Uterus (tissue), 4 donors: Measurements from ENCODE around the gene CTTNBP2NL. TPM values are rescaled to one million over a fixed set of nuclear protein-coding genes. Genes with fewer than 3 reads are reported as not detected.

Source experiments
- DNase-seq, 2 donors: peaks; one replicate each; pipeline ENCODE4 v3.0.0-alpha.2; 2019 to 2020
- H3K27ac ChIP-seq, 2 donors: fragments of 200-600 bp; sonication (generic); 1 replicate in 1 of 2; 2 replicates in 1 of 2; pipeline ENCODE4 v1.5.1; 2016 to 2018
- H3K27me3 ChIP-seq, 2 donors: fragments of 200-600 bp; sonication (generic); one replicate each; pipeline ENCODE4 v1.5.1; 2018 to 2019; ENCODE audit warnings: control low read depth in 1 of 2
- H3K36me3 ChIP-seq, 2 donors: fragments of 200-600 bp; sonication (generic); one replicate each; pipeline ENCODE4 v1.5.1; 2019; ENCODE audit warnings: control low read depth in 1 of 2
- H3K4me1 ChIP-seq, 2 donors: fragments of 200-600 bp; sonication (generic); one replicate each; pipeline ENCODE4 v1.5.1; 2018 to 2019; ENCODE audit warnings: control low read depth in 1 of 2
- H3K4me3 ChIP-seq, 2 donors: fragments of 200-600 bp; sonication (generic); 1 replicate in 1 of 2; 2 replicates in 1 of 2; pipeline ENCODE4 v1.5.1; 2018 to 2019; ENCODE audit warnings: mild to moderate bottlenecking in 1 of 2
- H3K9me3 ChIP-seq, 2 donors: fragments of 200-600 bp; sonication (generic); one replicate each; pipeline ENCODE4 v1.5.1; 2019; ENCODE audit warnings: control low read depth in 1 of 2
- POLR2A ChIP-seq, 2 donors: fragments of 450-650 bp; IDR thresholded peaks; one replicate each; pipeline ENCODE4 v1.6.1; 2016; ENCODE audit warnings: antibody characterized with exemption in 2 of 2, mild to moderate bottlenecking in 1 of 2, moderate library complexity in 1 of 2
- intact Hi-C: fragments of 100-400 bp; cut with DNase I; formaldehyde crosslinking; loops from one replicate; pipeline ENCODE4 v1.15.1; 2023; ENCODE audit warnings: low total_unique reads
- total RNA-seq, 4 donors: library from RNA; depleted of rRNA in 3 of 4; stranded (reverse); fragments of >200 nt in 3 of 4; gene quantifications; one replicate each; pipeline versions ENCODE4 v1.1.0 to v1.2.4, GENCODE V29; 2014 to 2023
- TF ChIP-seq, protein P1 (sequence below), 4 experiments: fragments of 200-600 bp in 2 of 4; fragments of 450-650 bp in 2 of 4; sonication (generic) in 2 of 4; IDR thresholded peaks; one replicate each; pipeline ENCODE4 v1.5.1; 2016 to 2019; ENCODE audit warnings: antibody characterized with exemption in 4 of 4, mild to moderate bottlenecking in 2 of 4, moderate library complexity in 1 of 4
- donor health status: DM: yes; HTN: yes; CAD: no.

CTTNBP2NL gene
- total RNA-seq, 4 donors from 2014 or later = 9.4 to 60.5 (median 15.6) TPM

DNA sequence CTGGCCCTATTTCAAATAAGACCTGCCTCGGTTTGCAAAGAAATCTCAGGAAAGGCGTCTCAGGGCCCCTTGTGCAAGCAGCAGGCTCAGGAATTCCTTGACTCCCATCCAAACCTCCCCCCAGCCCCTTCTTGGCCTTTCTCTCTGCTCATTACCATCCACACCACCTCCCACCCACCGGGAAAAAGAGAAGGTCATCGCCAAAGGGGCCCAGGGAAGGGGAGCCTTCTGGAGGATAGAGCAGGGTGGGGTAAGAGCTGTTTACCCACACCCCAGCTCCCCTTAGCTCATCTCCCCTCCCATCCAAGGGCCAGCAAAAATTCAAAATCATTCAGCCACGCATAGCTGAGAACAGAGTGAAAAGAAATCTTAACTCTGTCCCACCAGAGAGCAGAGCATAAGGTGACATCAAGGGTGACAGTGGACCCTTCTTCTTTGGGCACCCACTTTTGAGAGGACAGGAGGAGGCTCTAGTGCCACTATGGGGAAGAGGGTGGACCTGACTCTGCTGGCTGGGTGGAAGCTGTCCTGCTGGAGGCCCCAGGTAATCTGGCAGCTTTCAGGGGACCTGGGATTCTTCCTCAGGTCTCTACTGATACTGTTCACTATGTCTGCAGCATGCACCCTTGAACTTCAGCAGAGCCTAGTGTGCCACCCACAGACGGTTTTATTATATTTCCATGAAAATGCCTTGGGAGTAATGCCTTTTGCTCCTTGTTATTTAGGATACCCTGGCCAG is 108.8 kb downstream of the CTTNBP2NL start:
- intact Hi-C loops = no loop called here
- Histone ChIP-seq H3K27ac (peak overlapping the region; percentile 53 to 58), H3K27me3 (no peaks in the 10 kb centered on the region), H3K36me3 (no peaks in the 10 kb centered on the region), H3K4me3 (no peak overlapping the region), H3K4me1 (no peaks in the 10 kb centered on the region), H3K9me3 (no peaks in the 10 kb centered on the region)
- TF ChIP-seq POLR2A (IDR thresholded peaks at IDR 0.05) = no peak
- TF ChIP-seq, protein P1, sequence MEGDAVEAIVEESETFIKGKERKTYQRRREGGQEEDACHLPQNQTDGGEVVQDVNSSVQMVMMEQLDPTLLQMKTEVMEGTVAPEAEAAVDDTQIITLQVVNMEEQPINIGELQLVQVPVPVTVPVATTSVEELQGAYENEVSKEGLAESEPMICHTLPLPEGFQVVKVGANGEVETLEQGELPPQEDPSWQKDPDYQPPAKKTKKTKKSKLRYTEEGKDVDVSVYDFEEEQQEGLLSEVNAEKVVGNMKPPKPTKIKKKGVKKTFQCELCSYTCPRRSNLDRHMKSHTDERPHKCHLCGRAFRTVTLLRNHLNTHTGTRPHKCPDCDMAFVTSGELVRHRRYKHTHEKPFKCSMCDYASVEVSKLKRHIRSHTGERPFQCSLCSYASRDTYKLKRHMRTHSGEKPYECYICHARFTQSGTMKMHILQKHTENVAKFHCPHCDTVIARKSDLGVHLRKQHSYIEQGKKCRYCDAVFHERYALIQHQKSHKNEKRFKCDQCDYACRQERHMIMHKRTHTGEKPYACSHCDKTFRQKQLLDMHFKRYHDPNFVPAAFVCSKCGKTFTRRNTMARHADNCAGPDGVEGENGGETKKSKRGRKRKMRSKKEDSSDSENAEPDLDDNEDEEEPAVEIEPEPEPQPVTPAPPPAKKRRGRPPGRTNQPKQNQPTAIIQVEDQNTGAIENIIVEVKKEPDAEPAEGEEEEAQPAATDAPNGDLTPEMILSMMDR (IDR thresholded peaks at IDR 0.05) = no peak
- DNase-seq = no peak

DNA sequence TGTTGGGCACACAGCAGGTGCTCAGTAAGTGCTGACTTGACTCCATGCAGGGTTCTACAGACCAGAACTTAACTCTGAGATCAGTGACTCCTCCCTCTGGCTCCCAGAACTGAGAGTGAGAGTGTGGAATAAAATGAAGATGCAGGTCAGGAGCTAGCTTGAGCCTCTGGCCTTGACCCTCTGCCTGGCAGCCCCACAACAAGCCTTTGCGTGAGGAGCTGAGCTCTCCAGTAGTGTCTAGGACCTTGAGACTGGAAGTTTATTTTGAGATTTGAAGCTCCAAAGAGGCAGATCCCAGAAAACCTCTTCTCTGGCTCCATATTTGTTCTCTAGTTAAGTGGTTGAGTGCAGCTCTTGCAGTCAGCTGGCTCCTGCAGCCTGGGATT is 109.4 kb downstream of the CTTNBP2NL start:
- Histone ChIP-seq H3K27me3 (no peaks in the 10 kb centered on the region), H3K4me3 (no peak overlapping the region), H3K4me1 (no peaks in the 10 kb centered on the region), H3K36me3 (no peaks in the 10 kb centered on the region), H3K27ac (no peak overlapping the region), H3K9me3 (no peaks in the 10 kb centered on the region)
- intact Hi-C loops = no loop called here
- DNase-seq = no peak
- TF ChIP-seq POLR2A (IDR thresholded peaks at IDR 0.05) = no peak
- TF ChIP-seq, protein P1 (IDR thresholded peaks at IDR 0.05) = no peak

DNA sequence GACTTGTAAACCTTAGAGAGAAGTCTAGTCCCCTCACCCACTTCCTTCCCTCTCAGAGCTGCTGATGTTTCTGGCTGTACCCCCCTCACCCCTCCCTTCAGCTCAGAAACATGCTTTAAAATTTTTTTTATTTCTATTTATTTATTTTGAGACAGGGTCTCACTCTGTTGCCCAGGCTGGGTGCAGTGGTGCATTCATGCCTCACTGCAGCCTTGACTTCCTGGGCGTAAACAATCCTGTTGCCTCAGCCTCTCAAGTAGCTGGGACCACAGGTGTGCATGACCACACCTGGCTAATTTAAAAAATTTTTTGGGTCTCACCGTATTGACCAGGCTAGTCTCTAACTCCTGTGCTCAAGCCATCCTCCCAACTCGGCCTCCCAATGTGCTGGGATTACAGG is 109.9 kb downstream of the CTTNBP2NL start:
- H3K27me3 ChIP-seq = no peaks in the 10 kb centered on the region
- H3K4me1 ChIP-seq = no peaks in the 10 kb centered on the region
- no peaks in the 10 kb centered on the region for H3K36me3 ChIP-seq
- intact Hi-C loops = no loop called here
- TF ChIP-seq, protein P1 (IDR thresholded peaks at IDR 0.05) = no peak
- TF ChIP-seq POLR2A (IDR thresholded peaks at IDR 0.05) = no peak
- no peaks in the 10 kb centered on the region for H3K9me3 ChIP-seq
- H3K27ac ChIP-seq = no peak overlapping the region
- no peak overlapping the region for H3K4me3 ChIP-seq
- no peak for DNase-seq

DNA sequence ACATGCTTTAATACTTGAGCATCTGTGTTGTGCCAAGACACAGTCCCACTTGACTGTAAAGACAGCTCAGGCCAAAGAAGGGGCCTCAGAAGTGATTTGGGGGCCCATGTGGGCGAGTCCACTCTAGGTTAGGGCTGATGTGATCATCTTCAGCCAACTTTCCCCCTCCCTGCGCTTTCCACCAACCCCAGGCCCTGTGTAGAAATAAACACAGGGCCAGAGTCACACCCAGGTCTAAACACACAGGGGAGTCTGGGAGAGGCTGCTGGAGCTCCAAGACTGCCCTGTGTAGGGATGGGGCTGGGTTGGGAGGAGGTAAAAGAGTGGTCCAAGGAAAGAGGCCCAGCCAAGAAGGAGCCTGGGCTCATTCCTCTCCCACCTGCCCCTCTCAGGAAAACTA is 110.3 kb downstream of the CTTNBP2NL start:
- DNase-seq = no peak
- no peaks in the 10 kb centered on the region for H3K36me3 ChIP-seq
- H3K4me3 ChIP-seq = no peak overlapping the region
- intact Hi-C loops = no loop called here
- H3K4me1 ChIP-seq = no peaks in the 10 kb centered on the region
- TF ChIP-seq POLR2A (IDR thresholded peaks at IDR 0.05) = no peak
- TF ChIP-seq, protein P1 (IDR thresholded peaks at IDR 0.05) = no peak
- H3K27ac ChIP-seq = no peak overlapping the region
- no peaks in the 10 kb centered on the region for H3K27me3 ChIP-seq
- H3K9me3 ChIP-seq = no peaks in the 10 kb centered on the region

DNA sequence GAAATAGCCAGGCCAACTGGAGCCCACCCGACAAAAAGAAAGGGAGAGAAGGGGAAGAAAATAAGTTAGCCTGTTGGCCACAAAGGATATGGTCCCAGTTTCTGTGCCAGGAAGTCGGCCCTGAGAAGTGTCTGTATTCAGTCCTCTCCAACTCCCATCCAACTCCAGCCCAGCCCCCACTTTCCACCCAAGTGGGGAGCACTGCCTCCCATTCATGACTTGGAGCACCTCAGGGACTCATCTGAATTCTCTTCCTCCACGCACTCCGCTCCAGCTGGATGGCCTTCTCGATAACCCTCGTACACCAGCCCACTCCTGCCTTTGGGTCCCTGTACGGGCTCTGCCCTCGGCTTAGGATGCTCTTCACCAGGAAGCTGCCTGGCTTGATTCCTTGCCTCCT is 110.7 kb downstream of the CTTNBP2NL start:
- no peak for DNase-seq
- intact Hi-C loops = no loop called here
- H3K27ac ChIP-seq = no peak overlapping the region
- no peak for TF ChIP-seq POLR2A (IDR thresholded peaks at IDR 0.05)
- TF ChIP-seq, protein P1 (IDR thresholded peaks at IDR 0.05) = no peak
- no peaks in the 10 kb centered on the region for H3K27me3 ChIP-seq
- no peaks in the 10 kb centered on the region for H3K36me3 ChIP-seq
- no peaks in the 10 kb centered on the region for H3K4me1 ChIP-seq
- no peaks in the 10 kb centered on the region for H3K9me3 ChIP-seq
- no peak overlapping the region for H3K4me3 ChIP-seq
